HPDE6-E6E7 (cell line): ENCODE measurements around the gene SPATA9.
A peak's percentile ranks its signal among the peaks of the same experiment; 100 is the strongest.
"Not testable (repeated sequence)": the region's sequence is repeated elsewhere in the genome, so short reads cannot be mapped to it uniquely, and the experiment has no call there.

Source experiments
- DNase-seq: peaks from one replicate; pipeline ENCODE4 v3.0.0; 2011; ENCODE audit warnings: missing footprints; ENCODE audit errors: extremely low spot score

The SPATA9 gene

DNA sequence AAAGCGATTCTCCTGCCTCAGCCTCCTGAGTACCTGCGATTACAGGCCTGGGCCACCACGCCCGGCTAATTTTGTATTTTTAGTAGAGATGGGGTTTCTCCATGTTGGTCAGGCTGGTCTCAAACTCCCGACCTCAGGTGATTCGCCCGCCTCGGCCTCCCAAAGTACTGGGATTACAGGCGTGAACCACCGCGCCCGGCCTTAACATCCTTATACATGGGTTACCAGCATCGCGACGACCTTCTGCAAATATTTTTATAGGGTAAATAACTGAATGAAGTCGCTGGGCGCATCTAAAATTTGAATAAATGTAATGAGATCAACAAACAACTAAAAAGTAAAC lies 36.6 kb downstream of the SPATA9 start:
- DNase-seq: not testable (repeated sequence)

GRCh38 chr5:95644351-95645042 lies 38.3 kb downstream of the SPATA9 start:
- no peak for DNase-seq

- no peak for DNase-seq
These were observed 39.6 kb downstream of the SPATA9 start for GRCh38 chr5:95643152-95643551.

GRCh38 chr5:95641741-95642220 lies 41.0 kb downstream of the SPATA9 start:
- no peak for DNase-seq

GRCh38 chr5:95638632-95639031 lies 44.2 kb downstream of the SPATA9 start:
- DNase-seq: no peak

DNA sequence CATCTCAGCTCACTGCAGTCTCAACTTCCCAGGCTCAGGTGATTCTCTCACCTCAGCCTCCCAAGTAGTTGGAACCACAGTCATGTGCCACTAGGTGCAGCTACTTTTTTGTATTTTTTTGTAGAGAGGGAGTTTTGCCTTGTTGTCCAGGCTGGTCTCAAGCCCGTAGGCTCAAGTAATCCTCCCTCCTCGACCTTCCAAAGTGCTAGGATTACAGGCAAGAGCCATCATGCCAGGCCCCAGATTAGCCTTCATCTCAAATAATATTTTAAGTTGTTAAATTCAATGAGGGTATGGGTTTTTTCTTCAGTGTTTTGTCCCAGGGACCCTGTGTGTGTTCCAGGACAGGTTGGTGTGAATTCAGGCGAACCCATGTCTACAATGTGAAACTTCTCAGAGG lies 48.7 kb downstream of the SPATA9 start:
- DNase-seq: no peak

DNA sequence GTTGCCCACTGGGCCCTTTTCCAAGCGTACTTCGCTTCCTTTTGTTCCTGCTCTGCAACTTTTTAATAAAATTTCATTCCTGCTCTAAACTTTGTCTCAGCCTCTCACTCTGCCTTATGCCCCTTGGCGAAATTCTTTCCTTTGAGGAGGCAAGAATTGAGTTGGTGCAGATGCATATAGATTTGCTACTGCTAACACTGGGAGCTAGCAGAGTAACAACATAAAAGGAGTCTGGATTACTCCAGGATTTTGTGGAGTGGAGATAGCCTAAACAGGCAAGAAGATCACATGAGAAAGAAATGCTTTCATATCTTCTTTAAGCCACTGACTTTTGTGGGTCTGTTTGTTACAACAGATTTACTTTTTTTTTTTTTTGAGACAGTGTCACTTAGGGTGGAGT lies 49.1 kb downstream of the SPATA9 start:
- no peak for DNase-seq

GRCh38 chr5:95632942-95633341 lies 49.8 kb downstream of the SPATA9 start:
- DNase-seq: not testable (repeated sequence)

- DNase-seq: no peak
These were observed 50.7 kb downstream of the SPATA9 start for GRCh38 chr5:95631991-95632675.

- no peak for DNase-seq
These were observed 51.4 kb downstream of the SPATA9 start for GRCh38 chr5:95631255-95631958.

DNA sequence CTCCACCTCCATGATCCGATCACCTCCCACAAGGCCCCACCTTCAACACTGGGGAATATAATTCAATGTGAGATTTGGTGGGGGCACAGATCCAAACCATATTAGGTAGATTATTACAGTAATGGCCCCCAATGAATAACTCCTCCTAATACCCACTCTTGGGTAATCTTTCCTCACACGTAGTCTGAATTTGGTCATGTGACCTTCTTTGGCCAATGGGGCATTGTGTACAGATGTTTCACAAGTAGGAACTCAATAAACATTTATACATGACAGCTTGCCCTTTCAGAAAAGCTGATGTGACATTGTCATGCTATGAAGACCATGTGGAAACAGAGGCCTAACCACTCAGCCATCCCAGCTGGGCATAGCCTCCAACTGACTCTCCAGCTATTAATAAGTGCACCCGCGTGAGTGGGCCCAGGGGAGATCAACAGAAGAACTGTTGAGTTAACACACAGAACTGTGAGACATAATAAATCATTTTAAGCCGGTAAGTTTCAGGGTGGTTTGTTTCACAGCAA lies 52.3 kb downstream of the SPATA9 start:
- no peak for DNase-seq

DNA sequence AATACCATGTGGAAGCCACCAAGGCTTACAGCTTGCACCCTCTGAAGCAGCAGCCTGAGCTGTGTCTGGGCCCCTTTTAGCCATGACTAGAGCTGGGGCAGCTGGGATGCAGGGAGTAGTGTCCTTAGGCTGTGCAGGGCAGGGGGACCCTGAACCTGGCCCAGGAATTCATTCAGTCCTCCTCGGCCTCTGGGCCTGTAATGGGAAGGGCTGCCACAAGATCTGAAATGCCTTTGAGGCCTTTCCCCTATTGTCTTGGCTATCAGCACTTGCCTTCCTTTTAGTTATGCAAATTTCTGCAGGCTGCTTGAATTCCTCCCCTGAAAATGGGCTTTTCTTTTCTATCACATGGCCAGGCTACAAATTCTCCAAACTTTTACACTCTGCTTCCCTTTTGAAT lies 53.9 kb downstream of the SPATA9 start:
- DNase-seq: no peak

GRCh38 chr5:95627971-95628810 lies 54.6 kb downstream of the SPATA9 start:
- DNase-seq: no peak

GRCh38 chr5:95626701-95627100 lies 56.1 kb downstream of the SPATA9 start:
- no peak for DNase-seq

- no peak for DNase-seq
These were observed 58.4 kb downstream of the SPATA9 start for GRCh38 chr5:95624368-95624767.

DNA sequence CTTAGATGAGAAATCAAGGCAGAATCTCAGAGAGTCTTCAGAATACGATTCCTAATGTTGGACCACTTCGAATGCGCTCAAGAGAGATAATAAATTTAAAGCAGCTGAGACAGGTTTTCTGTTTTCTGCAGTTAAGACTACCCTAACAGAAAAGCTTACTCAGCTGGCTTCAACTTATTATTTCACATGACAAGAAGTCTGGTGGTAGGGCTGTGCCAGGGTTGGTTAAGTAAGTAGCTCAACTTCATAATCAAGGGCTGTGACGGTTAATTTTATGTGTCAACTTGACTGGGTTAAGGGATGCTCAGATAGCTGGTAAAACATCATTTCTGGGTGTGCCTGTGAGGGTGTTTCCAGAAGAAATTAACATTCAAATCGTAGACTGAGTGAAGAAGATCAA lies 59.1 kb downstream of the SPATA9 start:
- no peak for DNase-seq

- DNase-seq: no peak
These were observed 60.8 kb downstream of the SPATA9 start for GRCh38 chr5:95621839-95622629.

DNA sequence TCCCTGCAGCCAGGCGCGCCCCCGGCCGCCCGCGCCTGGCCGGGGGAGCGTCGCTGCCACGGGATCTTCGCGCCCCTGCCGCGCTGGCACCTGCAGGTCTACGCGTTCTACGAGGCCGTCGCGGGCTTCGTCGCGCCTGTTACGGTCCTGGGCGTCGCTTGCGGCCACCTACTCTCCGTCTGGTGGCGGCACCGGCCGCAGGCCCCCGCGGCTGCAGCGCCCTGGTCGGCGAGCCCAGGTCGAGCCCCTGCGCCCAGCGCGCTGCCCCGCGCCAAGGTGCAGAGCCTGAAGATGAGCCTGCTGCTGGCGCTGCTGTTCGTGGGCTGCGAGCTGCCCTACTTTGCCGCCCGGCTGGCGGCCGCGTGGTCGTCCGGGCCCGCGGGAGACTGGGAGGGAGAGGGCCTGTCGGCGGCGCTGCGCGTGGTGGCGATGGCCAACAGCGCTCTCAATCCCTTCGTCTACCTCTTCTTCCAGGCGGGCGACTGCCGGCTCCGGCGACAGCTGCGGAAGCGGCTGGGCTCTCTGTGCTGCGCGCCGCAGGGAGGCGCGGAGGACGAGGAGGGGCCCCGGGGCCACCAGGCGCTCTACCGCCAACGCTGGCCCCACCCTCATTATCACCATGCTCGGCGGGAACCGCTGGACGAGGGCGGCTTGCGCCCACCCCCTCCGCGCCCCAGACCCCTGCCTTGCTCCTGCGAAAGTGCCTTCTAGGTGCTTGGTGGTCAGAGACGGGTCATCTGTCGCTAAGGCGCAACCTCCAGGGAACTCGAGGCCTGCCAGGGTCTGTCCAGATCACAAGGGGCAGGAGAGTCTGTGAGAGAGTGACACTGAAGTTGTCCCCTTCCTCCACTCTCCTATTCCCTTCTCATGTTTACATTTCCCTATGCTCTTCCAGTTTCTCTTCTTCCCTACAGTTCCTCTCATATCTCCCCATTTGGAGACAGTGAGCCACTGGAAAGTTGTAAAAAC lies 61.6 kb downstream of the SPATA9 start:
- DNase-seq: no peak

GRCh38 chr5:95620030-95620869 lies 62.5 kb downstream of the SPATA9 start, which contains the start of gene GPR150:
Gene GPR150 (plus strand): TSS chr5:95620087. CDS start chr5:95620276, 189 bp downstream.
- peak; percentile 47 for DNase-seq
